ENCODE data around the gene RPTOR. TPM values are rescaled to one million over a fixed set of nuclear protein-coding genes. Genes with fewer than 3 reads are reported as not detected.

The RPTOR gene
- total RNA-seq, 1 donor from 2014 or later = 19.6 TPM

DNA sequence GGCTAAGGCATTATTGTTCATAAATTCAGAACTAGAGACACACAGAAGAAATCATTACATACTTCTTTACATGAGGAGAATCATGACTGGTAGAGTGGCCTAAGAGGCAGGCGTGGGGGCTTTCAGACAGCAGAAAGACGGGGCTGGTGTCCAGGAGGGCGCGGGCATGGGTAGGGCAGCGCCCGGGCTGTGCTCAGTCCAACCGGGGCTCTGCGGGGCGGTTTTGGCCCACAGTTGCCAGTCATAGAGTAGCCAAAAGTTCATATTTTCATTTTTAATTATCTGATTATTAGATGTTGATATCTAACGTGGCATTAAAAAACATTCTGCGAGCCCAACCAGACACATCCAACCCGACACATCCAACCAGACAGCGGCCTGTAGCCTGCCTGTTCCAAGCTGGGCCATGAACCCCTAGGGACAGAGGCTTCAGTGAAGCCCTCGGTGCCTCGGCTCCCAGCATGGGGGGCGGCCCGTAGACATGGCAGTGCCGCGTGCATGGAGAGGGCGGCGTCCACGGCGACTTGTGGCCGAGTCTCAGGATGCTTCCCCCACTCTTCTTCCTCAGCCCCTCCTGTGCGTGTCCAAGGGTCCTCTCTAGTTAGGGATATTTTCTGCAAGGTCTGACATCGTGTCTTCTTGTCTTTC is 284.7 kb downstream of the RPTOR start:
- no peak for DNase-seq (ENCODE audit: low read depth, low spot score)

DNA sequence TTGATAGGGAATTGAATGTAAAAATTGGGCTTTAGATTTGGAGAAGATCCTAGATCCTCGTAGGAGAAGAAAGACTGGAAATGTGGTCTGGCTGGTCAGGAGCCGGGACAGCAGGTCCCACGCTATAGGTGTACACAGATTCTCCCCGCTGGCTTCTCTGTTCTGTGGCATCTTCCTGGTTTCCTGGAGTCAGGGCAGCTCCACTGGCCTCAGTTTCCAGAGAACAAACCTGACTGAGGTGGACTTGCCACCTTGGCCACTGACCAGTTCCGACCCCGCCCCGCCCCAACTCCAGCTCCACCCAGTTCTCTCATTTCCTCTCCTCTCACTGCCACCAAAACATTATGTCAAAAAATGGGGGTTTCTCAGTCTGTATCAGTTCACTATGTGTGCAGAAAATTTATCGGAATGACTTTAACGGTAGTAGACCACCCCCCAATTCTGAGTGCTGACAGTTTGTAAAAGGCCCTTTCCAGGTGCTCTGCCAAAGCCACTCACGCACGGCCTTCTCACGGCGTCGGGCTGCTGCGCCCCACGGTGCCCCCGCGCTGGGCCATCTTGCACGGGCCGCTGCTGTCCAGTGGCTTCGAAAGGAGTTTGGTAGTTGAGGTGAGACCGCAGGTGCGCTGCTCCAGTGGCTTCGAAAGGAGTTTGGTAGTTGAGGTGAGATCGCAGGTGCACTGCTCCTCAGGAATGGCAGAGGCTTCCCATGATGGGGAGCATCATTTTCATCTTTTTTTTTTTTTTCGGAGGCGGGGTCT is 285.6 kb downstream of the RPTOR start:
- no peak for DNase-seq (ENCODE audit: low read depth, low spot score)

DNA sequence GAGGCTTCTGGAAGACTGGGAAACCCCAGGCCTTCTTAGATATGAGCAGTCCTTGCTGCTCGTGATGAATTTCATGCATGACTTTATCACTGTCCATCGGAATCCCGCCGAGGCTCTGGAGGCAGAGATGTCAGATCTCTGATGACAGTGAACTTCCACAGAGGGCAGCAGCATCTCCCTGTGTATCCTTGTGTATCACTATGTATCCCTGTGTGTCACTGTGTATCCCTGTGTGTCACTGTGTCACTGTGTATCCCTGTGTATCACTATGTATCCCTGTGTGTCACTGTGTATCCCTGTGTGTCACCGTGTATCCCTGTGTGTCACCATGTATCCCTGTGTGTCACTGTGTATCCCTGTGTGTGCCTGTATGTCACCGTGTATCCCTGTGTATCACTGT is 286.9 kb downstream of the RPTOR start:
- DNase-seq (ENCODE audit: low read depth, low spot score) = no peak

DNA sequence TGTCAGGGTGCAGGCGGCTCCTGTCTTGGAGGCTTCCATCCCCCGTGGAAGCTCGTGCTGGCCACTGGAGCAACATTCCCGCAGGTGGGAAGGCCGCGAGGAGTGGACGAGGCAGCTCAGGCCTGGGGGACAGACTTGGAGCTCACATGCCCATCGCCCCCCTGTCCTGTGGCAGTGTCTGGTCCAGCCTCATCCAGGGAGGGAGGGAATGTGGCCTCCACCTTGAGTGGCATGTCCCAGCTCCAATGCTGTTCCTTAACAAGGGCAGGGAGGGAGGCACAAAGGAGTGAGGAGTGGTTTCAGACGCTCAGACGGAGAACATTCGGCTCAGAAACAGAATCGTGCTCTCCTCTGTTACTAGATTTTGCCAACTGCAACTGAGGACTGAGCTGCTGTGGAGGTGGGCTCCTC is 287.6 kb downstream of the RPTOR start:
- DNase-seq (ENCODE audit: low read depth, low spot score) = peak; percentile 19

DNA sequence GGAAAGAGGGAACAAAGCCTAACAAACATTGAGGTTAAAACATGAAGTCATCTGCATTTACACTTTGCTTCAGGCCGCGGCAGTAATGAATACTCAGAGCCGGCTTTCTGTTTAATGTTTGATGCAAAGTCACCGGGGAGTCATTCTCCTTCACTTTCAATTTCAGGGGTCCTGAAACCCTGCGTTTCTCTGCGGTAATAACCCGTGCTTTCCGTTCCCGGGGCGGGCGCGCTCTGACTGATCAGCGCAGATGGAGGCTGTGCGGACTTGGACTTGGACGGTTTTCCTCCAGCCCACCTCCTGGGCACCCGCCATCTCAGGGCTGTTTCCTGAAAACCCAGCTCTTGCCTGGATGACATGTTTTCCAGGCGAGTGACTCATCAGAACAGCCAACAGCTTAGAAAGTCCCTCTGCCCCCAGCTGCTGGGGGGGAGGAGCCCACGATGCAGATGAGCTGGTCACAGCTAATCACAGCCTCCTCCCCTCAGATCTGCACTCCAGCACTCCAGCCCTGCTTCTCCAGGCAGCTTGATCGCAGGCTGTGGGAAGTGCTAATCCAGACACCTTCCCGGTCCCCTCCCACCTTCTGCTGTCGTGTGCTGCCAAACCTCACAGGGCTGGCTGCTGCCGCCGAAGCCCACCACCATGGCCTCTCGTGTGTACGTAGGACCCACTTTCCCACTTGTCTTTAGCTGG is 288.4 kb downstream of the RPTOR start:
- DNase-seq (ENCODE audit: low read depth, low spot score) = peak; percentile 96

DNA sequence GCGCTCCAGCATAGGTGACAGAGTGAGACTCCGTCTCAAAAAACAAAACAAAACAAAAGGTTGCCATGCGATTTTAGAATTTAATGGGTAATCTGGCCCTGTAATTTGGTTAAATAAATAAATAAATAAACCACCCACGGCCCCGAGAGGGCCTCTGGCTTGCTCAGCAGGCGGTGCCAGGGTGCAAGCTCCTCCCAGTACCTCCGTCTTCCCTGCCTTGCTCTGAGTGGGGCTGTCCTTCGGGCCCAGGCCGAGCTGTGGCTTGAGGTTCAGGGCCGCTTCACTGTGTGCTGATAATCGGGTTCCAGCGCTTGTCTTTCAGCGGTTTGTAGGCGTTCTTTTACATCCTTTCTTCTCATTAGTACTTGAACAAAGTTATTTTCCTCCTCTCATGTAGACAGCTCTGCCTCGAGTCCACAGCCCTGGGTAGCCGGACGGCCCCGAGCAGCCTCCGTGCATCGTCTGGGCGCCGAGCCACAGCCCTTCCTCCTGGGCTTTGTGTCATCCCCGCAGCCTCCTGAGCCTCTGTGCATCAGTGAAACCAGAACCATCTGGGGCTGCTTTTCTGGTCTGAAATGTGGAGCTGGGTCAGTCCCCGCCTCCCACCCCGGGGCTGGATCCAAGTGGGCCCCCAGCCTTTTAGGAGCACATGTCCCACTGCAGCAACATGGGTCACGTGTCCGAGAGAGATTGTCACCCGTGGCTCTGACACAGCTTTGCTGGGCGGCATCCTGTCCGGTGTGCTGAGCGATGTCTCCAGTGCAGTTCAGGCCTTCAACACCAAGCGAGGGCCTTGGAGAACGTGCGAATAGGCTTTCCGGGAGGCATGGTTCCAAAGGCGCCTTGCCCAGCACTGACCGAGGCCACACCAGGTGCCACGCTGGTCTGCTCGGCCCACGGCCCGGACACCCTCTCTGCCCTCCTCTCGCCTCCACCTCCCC is 289.6 kb downstream of the RPTOR start:
- DNase-seq (ENCODE audit: low read depth, low spot score) = no peak

DNA sequence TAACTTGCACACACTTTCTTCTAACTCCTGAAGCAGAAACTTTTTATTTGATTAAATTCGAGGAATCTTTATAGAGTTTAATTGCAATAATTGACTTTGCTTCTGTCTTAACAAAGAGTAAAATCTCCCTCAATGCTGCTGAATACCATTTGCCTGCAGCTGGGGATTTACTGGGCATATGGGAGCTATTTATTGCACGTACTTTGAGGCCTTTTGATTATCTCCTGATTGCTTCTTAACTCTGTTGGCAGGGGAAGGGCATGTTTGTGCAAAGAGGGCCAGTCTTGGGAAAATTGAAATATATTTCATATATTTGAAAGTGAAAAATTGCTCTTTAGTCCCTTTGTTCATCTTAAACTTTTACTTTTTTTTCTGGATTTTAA is 290.2 kb downstream of the RPTOR start:
- DNase-seq (ENCODE audit: low read depth, low spot score) = no peak

DNA sequence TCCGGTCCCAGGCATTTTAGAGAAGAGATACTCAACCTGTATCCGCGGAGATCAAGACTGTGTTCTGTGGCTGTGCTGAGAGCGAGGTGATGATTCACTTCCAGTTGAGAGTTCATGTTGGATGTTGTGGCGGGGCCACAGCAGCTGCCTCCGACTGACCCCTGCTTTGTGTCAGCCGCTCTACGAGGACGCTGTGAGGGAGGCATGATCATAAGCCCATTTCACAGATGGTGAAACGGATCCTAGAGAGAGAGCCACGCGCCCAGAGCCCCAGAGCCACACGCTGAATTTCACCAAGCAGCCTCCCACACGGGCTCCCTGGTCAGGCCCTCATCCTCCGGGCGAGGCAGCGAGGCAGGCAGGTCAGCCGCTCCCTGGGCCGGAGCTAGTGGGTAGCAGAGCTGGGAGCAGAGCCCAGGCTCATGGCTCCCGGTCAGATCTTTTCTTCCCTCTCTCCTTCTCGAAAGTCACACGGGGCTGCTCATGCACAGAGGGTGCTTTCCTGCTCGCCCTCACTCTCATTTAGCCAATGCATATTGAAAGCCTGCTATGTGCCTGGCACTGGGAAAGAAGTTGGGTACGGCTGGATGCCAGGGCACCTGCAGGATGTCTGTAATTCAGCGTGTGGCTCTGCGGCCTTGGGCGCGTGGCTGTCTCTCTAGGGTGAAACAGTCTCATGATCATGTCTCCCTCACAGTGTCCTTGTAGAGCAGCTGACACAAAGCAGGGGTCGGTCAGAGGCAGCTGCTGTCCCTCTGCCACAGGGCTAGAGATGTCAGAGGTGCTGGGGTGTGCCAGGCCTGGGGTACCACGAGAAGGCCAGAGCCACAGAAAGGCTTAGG is 291.4 kb downstream of the RPTOR start:
- no peak for DNase-seq (ENCODE audit: low read depth, low spot score)

DNA sequence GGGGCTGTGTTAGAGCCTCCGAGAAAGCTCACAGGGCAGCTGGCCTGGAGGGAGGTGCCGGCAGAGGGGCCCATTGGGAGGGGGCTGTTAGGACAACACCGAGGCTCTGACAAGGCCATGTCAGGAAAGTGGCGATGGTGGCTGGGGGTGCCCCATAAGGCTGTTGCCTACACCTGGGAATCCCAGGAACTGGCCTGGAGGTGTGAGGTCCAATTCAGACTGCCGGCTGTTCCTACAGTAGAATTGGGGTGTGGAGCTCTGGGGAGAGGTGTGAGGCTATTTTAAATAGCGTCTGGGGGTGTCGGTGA is 292.0 kb downstream of the RPTOR start:
- no peak for DNase-seq (ENCODE audit: low read depth, low spot score)

DNA sequence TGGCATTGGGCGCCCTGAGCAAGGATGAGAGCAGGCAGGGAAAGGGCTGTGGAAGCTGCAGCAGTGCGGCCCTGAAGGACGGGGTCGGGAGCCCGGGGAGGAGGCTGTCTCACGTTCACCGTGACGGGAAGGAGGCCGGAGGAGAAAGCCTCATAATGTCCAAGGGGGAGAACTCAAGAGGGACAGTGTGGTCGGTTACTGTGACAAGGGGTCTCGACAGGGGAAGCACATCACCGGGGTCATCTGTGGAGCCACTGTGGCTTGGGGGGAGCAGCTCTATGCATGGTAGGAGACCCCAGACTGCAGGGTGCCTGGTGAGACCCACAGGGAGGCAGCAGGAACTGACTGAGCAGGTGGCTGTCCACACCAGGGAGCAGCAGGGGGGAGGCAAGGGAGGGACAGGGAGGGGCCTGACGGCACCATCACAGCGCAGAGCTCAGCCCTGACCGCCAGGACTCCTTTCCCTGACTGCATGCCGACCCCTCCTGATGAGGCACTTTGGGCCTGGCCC is 292.4 kb downstream of the RPTOR start:
- no peak for DNase-seq (ENCODE audit: low read depth, low spot score)

DNA sequence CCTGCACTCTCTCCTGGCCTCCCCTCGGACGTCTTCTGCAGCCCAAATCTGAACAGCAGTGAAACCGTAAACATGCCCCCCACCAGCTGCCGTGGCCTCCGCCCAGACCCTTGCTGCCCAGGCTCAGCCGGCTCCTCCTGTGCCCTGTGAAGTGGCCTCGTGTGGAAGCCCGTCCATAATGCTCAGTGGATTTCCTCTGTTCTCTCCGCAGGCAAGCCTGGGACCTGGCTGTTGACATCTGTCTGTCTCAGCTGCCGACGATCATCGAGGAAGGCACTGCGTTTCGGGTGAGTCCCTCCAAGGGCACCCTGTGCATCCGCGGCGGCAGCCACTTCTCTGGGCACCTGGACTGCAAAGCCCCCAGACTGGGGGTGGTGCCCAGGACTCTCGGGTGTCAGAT is 293.1 kb downstream of the RPTOR start:
- DNase-seq (ENCODE audit: low read depth, low spot score) = no peak

DNA sequence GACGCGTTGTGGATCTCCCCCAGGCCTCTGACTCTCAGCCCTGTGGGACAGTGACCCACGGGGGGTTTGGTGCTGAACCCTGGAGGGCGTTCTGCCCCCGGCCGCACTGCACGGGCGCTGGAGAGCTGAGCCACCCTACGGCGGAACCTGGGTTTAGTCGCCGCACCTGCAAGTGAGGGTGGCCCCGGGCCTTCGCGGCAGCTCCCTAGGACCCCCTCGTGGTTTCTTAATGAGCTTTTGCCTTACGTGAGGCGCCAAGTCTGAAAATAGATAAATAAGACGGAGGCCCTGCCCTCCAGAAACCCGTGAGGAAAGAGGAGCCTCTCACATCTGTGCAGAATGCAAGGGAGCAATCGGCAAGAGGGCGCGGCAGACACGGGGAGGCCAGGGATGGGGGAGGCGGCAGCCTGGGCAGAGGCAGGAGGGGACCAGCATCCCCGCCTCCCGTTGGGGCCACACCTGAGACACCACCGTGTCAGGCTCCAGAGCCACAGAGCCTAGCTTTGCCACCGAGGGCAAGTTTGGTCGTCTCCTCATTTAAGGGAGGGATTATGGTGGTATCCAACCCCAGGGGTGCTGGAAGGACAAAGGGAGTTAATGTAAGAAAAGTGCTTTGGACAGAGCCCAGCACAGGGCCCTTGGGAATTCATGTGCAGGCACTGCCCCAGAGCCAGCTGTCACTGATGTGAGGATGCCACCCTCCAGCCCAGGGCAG is 293.8 kb downstream of the RPTOR start:
- DNase-seq (ENCODE audit: low read depth, low spot score) = no peak

DNA sequence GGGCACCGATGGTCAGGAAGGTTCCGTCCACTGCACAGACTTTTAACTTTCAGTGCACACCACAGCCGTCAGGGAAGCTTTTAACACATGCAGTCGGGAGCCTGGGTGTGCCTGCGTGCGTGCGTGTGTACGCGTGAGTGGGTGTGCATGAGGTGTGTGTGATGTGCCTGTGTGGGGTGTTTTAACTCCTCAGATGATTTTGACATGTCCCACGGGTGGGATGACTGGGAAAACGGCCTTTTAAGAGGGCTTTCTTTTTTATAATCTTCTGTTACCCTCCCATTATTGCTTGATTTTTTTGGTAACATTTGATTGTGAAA is 294.3 kb downstream of the RPTOR start:
- no peak for DNase-seq (ENCODE audit: low read depth, low spot score)

DNA sequence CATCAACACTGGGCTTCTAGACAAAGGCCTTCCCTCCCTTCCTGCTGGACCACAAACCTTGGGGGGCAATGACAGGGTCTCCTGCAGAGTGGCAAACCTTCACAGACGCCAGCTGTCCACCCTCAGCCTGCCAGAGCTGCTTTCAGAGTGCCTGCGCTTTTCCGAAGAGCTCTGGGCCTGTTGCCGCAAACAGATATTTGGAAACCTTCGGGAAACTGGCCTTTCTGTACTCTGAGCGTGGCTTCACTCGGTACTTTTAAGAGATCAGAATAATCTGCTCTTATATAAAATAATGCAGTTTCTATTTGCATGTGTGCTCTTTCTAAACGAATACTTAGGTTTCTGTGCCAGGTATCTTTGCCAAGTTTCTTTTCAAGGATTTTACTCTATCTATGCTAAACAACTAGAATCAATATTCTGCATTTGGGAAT is 294.9 kb downstream of the RPTOR start:
- no peak for DNase-seq (ENCODE audit: low read depth, low spot score)

DNA sequence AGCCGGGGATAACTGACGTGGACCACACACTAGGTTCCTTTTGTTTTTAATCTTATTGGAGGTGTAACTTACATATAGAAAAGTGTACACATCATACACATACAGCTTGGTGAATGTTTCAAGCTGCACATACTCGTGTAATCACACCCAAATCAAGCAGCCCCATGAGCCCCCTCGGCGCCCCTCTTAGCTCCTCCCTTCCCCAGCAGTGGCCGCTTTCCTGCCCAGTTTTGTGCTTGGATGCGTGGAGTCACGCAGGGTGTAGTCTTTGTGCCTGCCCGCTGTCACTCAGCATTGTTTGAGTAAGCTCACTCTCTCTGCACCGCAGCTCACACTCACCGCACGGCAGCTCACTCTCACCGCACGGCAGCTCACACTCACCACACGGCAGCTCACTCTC is 295.3 kb downstream of the RPTOR start:
- no peak for DNase-seq (ENCODE audit: low read depth, low spot score)

DNA sequence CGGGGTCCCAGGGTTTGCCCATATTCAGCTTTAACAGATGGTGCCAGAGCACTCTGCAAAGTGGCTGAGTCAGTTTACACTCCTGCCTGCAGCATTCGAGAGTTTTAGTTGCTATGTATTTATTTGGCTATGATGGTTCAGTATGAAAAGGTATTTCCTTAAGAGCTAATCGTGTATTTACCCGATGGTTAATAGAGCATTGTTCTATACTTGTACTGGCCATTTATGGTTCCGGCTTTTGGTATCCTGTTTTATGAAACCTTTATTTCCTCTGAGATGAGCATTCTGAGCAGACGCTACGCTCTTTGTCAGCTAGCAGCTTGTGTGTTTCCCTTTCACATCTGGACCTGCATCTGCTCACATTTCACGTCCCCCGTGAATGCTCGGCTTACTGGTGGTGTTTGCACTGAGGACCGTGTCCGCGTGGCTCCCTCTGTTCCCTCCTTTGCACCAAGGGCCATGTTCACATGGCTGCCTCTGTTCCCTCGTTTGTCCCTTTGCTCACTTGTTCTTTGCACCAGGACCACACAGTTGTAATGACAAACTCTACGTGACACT is 297.9 kb downstream of the RPTOR start:
- no peak for DNase-seq (ENCODE audit: low read depth, low spot score)

DNA sequence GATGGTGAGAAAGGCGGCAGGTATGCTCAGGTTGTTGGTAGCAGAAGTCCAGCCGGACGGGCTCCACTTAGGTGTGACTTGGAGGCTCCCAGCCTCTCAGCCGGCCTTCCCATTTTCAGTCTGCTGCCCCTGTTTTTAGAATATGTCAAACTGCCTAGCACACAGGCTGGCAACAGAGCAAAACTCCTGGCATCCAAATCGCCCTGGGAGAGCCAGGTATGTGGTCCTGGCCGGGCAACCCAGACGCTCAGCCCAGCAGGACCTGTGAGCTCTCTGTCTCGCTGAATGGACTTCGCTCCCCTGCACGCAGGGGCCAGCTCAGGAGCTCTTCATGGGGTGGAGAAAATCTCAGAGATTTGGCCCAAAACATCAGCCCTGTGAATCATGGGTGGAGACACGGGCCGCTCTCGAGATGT is 299.1 kb downstream of the RPTOR start:
- DNase-seq (ENCODE audit: low read depth, low spot score) = no peak

DNA sequence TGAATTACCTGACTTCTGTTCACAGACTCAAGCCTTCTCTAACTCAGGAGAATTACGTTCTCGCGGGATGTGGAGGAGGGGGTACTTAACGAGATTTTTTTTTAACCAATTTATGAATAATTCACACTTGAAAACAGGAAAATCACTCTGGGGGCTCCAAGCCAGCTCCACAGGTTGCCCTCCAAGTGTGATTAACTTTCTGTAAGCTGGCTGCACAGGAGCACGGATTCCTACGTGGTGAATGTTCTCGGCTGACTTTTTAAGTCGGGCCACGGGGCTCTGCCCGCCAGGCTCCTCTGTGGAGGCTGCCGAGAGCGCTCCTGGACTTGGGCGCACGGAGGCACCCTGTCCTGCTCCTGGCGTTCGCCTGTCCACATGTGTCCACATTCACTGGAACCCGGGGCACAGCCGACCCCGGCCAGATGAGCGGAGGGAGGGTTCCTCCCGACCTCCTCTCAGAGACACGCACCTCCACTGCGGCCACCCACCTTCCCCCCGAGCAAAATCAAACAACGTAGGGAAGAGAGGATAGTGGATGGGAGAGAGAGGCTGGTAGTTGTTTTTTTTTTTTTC is 299.9 kb downstream of the RPTOR start:
- DNase-seq (ENCODE audit: low read depth, low spot score) = no peak
